Fibroblast of lung (primary cell): Measurements from ENCODE around the gene PKD2L1. TPM values are rescaled to one million over a fixed set of nuclear protein-coding genes. Genes with fewer than 3 reads are reported as not detected.

Experiments used
- DNase-seq, 2 donors: peaks; one replicate each; pipeline versions ENCODE4 v3.0.0 to v3.0.0-alpha.2; 2010; ENCODE audit warnings: low read depth in 2 of 2
- H2AFZ ChIP-seq: 2 replicates; pipeline ENCODE4 v1.5.1; 2012; ENCODE audit warnings: low read length, control low read depth, inconsistent platforms
- H3K27ac ChIP-seq: 2 replicates; pipeline ENCODE4 v1.5.1; 2011; ENCODE audit warnings: low read length, control low read depth; ENCODE audit not compliant: insufficient read depth
- H3K27me3 ChIP-seq: 2 replicates; pipeline ENCODE4 v1.5.1; 2011; ENCODE audit warnings: mild to moderate bottlenecking, low read length; ENCODE audit not compliant: control insufficient read depth, insufficient read depth
- H3K36me3 ChIP-seq: 2 replicates; pipeline ENCODE4 v1.5.1; 2011; ENCODE audit warnings: low read length; ENCODE audit not compliant: control insufficient read depth, insufficient read depth
- H3K4me1 ChIP-seq: 2 replicates; pipeline ENCODE4 v1.5.1; 2011; ENCODE audit warnings: low read length; ENCODE audit not compliant: control insufficient read depth, insufficient read depth; ENCODE audit errors: extremely low read depth
- H3K4me2 ChIP-seq: 2 replicates; pipeline ENCODE4 v1.5.1; 2011; ENCODE audit warnings: low read length, control low read depth; ENCODE audit not compliant: insufficient read depth; ENCODE audit errors: extremely low read depth
- H3K4me3 ChIP-seq, 4 experiments: fragments of 200-600 bp in 1 of 4; sonication (generic) in 1 of 4; replicated peaks in 1 of 4; 2 replicates each; pipeline ENCODE4 v1.5.1; 2011 to 2016; ENCODE audit warnings: low read length in 4 of 4, low read depth in 3 of 4, mild to moderate bottlenecking in 3 of 4, control low read depth in 2 of 4, inconsistent platforms in 1 of 4, mixed read lengths in 1 of 4; ENCODE audit not compliant: insufficient read depth in 1 of 4; ENCODE audit errors: control extremely low read depth in 1 of 4
- H3K79me2 ChIP-seq: 2 replicates; pipeline ENCODE4 v1.5.1; 2012; ENCODE audit warnings: mild to moderate bottlenecking, low read length, inconsistent platforms; ENCODE audit not compliant: control insufficient read depth, insufficient read depth
- H3K9ac ChIP-seq: 2 replicates; pipeline ENCODE4 v1.5.1; 2011; ENCODE audit warnings: mild to moderate bottlenecking, low read length, control low read depth; ENCODE audit not compliant: insufficient read depth
- H3K9me3 ChIP-seq: 2 replicates; pipeline ENCODE4 v1.5.1; 2012; ENCODE audit warnings: low read depth, low read length; ENCODE audit not compliant: control insufficient read depth, insufficient read depth
- H4K20me1 ChIP-seq: 2 replicates; pipeline ENCODE4 v1.5.1; 2011; ENCODE audit warnings: low read length; ENCODE audit not compliant: control insufficient read depth, insufficient read depth; ENCODE audit errors: extremely low read depth
- EZH2 ChIP-seq: IDR thresholded peaks from 2 replicates; pipeline ENCODE4 v1.5.1; 2012; ENCODE audit warnings: low read length, control low read depth, mild to moderate bottlenecking; ENCODE audit errors: missing control alignments
- polyA plus RNA-seq, 2 donors: library from polyadenylated mRNA; depleted of rRNA in 1 of 2; stranded (reverse) in 1 of 2; unstranded in 1 of 2; fragments of >200 nt; gene quantifications; 2 replicates each; pipeline ENCODE4 v1.2.1, GENCODE V29; 2011 to 2012; ENCODE audit warnings: missing spikeins in 1 of 2
- total RNA-seq: library from RNA; depleted of rRNA; stranded (reverse); fragments of >200 nt; gene quantifications from 2 replicates; pipeline ENCODE4 v1.2.1, GENCODE V29; 2014
- TF ChIP-seq, protein P1 (sequence below), 2 donors: IDR thresholded peaks in 1 of 2; conservative IDR thresholded peaks in 1 of 2; 1 replicate in 1 of 2; 2 replicates in 1 of 2; pipeline ENCODE4 v1.5.1; 2011 to 2012; ENCODE audit warnings: low read length in 2 of 2, control low read depth in 1 of 2, inconsistent platforms in 1 of 2, low read depth in 1 of 2, mild to moderate bottlenecking in 1 of 2

The PKD2L1 gene
- total and polyA plus RNA-seq, 2 donors (not counting 1 experiment from before 2014, with no cell fraction given) = not detected

DNA sequence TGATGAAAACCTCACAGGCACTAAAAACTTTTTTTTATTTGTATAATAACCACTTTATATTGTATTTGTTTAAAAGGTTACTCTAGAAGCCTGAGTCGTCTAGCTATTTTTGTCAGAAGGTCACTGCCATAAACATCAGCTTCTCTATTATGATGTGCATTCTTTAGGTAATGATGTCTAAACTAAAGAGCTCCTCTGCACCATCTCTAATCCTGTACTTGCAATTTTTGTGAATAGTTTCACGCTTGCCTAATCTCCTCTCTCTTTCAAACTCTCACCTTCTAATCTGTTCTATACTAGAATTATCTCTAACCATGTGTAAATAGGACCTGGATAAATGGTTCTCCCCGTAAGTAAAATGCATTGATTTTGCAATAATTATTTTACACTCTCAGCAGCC lies 90.2 kb downstream of the PKD2L1 start:
- H3K79me2 ChIP-seq = no peaks in the 10 kb centered on the region
- no peak overlapping the region for H3K4me2 ChIP-seq
- no peak overlapping the region for H3K9ac ChIP-seq
- H3K27ac ChIP-seq = no peak overlapping the region
- peaks cover 1% of the 10 kb centered on the region for H3K36me3 ChIP-seq
- no peak overlapping the region for H2AFZ ChIP-seq
- H3K4me1 ChIP-seq = no peaks in the 10 kb centered on the region
- H3K9me3 ChIP-seq = no peaks in the 10 kb centered on the region
- no peaks in the 10 kb centered on the region for H4K20me1 ChIP-seq
- no peak overlapping the region for H3K4me3 ChIP-seq
- H3K27me3 ChIP-seq = no peaks in the 10 kb centered on the region
- DNase-seq = no peak
- no peak for TF ChIP-seq EZH2
- TF ChIP-seq, protein P1, sequence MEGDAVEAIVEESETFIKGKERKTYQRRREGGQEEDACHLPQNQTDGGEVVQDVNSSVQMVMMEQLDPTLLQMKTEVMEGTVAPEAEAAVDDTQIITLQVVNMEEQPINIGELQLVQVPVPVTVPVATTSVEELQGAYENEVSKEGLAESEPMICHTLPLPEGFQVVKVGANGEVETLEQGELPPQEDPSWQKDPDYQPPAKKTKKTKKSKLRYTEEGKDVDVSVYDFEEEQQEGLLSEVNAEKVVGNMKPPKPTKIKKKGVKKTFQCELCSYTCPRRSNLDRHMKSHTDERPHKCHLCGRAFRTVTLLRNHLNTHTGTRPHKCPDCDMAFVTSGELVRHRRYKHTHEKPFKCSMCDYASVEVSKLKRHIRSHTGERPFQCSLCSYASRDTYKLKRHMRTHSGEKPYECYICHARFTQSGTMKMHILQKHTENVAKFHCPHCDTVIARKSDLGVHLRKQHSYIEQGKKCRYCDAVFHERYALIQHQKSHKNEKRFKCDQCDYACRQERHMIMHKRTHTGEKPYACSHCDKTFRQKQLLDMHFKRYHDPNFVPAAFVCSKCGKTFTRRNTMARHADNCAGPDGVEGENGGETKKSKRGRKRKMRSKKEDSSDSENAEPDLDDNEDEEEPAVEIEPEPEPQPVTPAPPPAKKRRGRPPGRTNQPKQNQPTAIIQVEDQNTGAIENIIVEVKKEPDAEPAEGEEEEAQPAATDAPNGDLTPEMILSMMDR (conservative IDR thresholded peaks at IDR 0.05 in 1 of 2, IDR thresholded peaks at IDR 0.05 in 1 of 2; ENCODE audit: low read depth in 1 of 2, low read length in 2 of 2) = no peak

DNA sequence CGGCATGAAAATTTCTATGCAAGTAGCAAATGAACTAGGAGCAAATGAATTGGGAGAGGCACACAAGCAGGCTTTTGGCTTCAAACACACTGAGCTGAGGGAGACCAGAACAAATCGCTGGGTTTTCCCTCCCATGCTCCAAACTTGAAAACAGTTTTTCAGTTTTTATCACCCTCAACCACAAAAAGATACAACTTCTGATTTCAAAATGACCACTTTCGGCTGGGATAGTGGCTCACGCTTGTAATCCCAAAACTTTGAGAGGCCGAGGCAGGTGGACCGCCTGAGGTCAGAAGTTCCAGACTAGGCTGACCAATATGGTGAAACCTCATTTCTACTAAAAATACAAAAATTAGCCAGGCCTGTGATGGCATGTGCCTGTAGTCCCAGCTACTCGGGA lies 91.6 kb downstream of the PKD2L1 start:
- no peak overlapping the region for H2AFZ ChIP-seq
- H3K9me3 ChIP-seq = no peaks in the 10 kb centered on the region
- H3K4me3 ChIP-seq = no peak overlapping the region
- H3K4me1 ChIP-seq = no peaks in the 10 kb centered on the region
- peaks cover 1% of the 10 kb centered on the region for H3K36me3 ChIP-seq
- no peaks in the 10 kb centered on the region for H3K79me2 ChIP-seq
- no peak for DNase-seq
- H4K20me1 ChIP-seq = no peaks in the 10 kb centered on the region
- no peak overlapping the region for H3K9ac ChIP-seq
- H3K27ac ChIP-seq = no peak overlapping the region
- no peak overlapping the region for H3K4me2 ChIP-seq
- H3K27me3 ChIP-seq = no peaks in the 10 kb centered on the region
- TF ChIP-seq EZH2 = no peak
- TF ChIP-seq, protein P1 (conservative IDR thresholded peaks at IDR 0.05 in 1 of 2, IDR thresholded peaks at IDR 0.05 in 1 of 2; ENCODE audit: low read depth in 1 of 2, low read length in 2 of 2) = no peak

Other genes starting within 250 kb of the PKD2L1 start
- gene CPN1, start 248.4 kb downstream of the PKD2L1 start, total RNA-seq = not detected in 2 replicates
- not detected in 2 replicates for gene CPN1, start 248.4 kb downstream of the PKD2L1 start, polyA plus RNA-seq
- gene ERLIN1, start 144.2 kb downstream of the PKD2L1 start, total RNA-seq = 39.0 and 52.8 TPM in 2 replicates
- gene ERLIN1, start 144.2 kb downstream of the PKD2L1 start, polyA plus RNA-seq = 74.7 and 96.5 TPM in 2 replicates
- gene CHUK, start 100.6 kb downstream of the PKD2L1 start, total RNA-seq = 20.8 and 22.1 TPM in 2 replicates
- 20.2 and 22.1 TPM in 2 replicates for gene CHUK, start 100.6 kb downstream of the PKD2L1 start, polyA plus RNA-seq
- 17.3 and 21.3 TPM in 2 replicates for gene CWF19L1, start 62.6 kb downstream of the PKD2L1 start, total RNA-seq
- 16.0 and 16.3 TPM in 2 replicates for gene CWF19L1, start 62.6 kb downstream of the PKD2L1 start, polyA plus RNA-seq
- gene BLOC1S2, start 43.5 kb downstream of the PKD2L1 start, total RNA-seq = 59.1 and 88.8 TPM in 2 replicates
- gene BLOC1S2, start 43.5 kb downstream of the PKD2L1 start, polyA plus RNA-seq = 48.1 and 49.4 TPM in 2 replicates
- gene SCD, start 17.0 kb upstream of the PKD2L1 start, total RNA-seq = 367 and 537 TPM in 2 replicates
- gene SCD, start 17.0 kb upstream of the PKD2L1 start, polyA plus RNA-seq = 548 and 754 TPM in 2 replicates
- not detected in 2 replicates for gene WNT8B, start 132.8 kb upstream of the PKD2L1 start, total RNA-seq
- not detected in 2 replicates for gene WNT8B, start 132.8 kb upstream of the PKD2L1 start, polyA plus RNA-seq
- gene SEC31B, start 189.6 kb upstream of the PKD2L1 start, total RNA-seq = 2.3 and 3.0 TPM in 2 replicates
- gene SEC31B, start 189.6 kb upstream of the PKD2L1 start, polyA plus RNA-seq = 1.8 and 2.7 TPM in 2 replicates
- 154 and 167 TPM in 2 replicates for gene NDUFB8, start 199.6 kb upstream of the PKD2L1 start, total RNA-seq
- gene NDUFB8, start 199.6 kb upstream of the PKD2L1 start, polyA plus RNA-seq = 160 and 177 TPM in 2 replicates
- 10.3 and 14.2 TPM in 2 replicates for gene HIF1AN, start 205.7 kb upstream of the PKD2L1 start, total RNA-seq
- gene HIF1AN, start 205.7 kb upstream of the PKD2L1 start, polyA plus RNA-seq = 16.6 and 26.6 TPM in 2 replicates